Adipocyte (in vitro differentiated cells): ENCODE measurements around the gene SCART1.

Source experiments
- DNase-seq: peaks from one replicate; pipeline ENCODE4 v3.0.0-alpha.2; 2015; ENCODE audit warnings: low read depth
- H3K27me3 ChIP-seq: replicated peaks from 2 replicates; pipeline ENCODE4 v1.7.0; 2013; ENCODE audit warnings: mild to moderate bottlenecking, low read length, moderate library complexity; ENCODE audit not compliant: control insufficient read depth, insufficient read depth
- H3K36me3 ChIP-seq: 2 replicates; pipeline ENCODE4 v1.7.0; 2013; ENCODE audit warnings: low read length, mild to moderate bottlenecking, moderate library complexity; ENCODE audit not compliant: control insufficient read depth, insufficient read depth, severe bottlenecking
- H3K4me1 ChIP-seq: 2 replicates; pipeline ENCODE4 v1.7.0; 2013; ENCODE audit warnings: mild to moderate bottlenecking, low read length, moderate library complexity; ENCODE audit not compliant: control insufficient read depth, insufficient read depth
- H3K4me3 ChIP-seq: 2 replicates; pipeline ENCODE4 v1.7.0; 2013; ENCODE audit warnings: mild to moderate bottlenecking, low read length, moderate library complexity
- H3K9ac ChIP-seq: 2 replicates; pipeline ENCODE4 v1.7.0; 2013; ENCODE audit warnings: mild to moderate bottlenecking, low read length, moderate library complexity
- H3K9me3 ChIP-seq: 2 replicates; pipeline ENCODE4 v1.7.0; 2013; ENCODE audit warnings: mild to moderate bottlenecking, low read length, moderate library complexity; ENCODE audit not compliant: control insufficient read depth

SCART1 gene

DNA sequence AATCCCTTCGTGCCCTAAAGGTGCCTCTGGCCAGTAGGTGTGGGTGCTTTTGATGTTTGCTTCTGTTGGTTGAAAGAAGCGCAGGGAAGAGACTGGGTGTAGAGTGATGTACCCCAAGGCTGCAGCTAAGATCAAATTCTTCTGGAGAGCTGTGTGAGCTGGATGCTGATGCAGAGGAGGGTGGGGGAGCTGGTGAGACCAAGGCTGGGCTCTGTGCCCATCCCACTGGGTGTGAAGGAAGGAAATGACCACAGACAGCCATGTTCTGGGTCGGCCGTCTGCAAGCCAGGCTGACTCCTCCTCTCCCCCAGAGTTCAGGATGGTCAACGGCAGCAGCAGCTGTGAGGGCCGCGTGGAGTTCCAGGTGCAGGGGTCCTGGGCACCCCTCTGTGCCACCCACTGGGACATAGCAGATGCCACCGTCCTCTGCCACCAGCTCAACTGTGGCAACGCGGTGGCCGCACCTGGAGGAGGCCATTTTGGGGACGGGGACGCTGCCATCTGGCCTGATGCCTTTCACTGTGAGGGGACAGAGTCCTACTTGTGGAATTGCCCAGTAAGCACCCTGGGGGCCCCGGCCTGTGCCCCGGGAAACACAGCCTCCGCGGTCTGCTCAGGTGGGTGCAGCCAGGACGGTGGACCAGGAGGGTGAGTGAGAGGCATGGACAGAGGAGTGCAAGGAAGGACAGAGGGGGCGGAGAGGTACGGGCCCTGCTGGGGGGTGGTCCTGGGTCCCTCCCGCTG is 5.1 kb downstream of the SCART1 start:
- Histone ChIP-seq H3K4me1 (no peaks in the 10 kb centered on the region), H3K9me3 (no peaks in the 10 kb centered on the region), H3K4me3 (no peak overlapping the region), H3K9ac (no peak overlapping the region), H3K36me3 (no peaks in the 10 kb centered on the region), H3K27me3 (no peaks in the 10 kb centered on the region)
- DNase-seq = no peak

DNA sequence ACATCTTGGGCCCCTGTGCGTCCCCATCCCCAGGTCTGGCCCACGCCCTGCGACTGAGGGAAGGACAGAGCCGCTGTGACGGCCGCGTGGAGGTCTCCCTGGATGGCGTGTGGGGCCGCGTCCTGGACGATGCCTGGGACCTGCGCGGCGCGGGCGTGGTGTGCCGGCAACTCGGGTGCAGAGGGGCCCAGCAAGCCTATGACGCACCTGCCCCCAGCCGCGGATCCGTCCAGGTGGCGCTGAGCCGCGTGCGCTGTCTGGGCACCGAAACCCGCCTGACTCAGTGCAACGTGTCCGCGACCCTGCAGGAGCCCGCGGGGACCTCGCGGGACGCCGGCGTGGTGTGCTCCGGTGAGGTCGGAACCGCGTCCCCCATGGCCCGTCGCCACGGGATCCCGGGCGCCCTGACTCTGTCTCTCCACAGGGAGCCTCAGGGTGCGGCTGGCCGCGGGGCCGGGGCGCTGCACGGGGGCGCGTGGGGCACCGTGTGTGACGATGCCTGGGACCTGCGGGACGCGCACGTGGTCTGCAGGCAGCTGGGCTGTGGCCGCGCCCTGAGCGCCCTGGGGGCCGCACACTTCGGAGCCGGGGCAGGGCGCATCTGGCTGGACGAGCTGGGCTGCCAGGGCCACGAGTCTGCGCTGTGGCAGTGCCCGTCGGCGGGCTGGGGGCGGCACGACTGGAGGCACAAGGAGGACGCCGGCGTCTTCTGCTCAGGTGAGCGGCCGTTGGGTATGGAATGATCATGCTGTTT is 5.9 kb downstream of the SCART1 start:
- Histone ChIP-seq H3K4me3 (no peak overlapping the region), H3K36me3 (no peaks in the 10 kb centered on the region), H3K27me3 (no peaks in the 10 kb centered on the region), H3K9me3 (no peaks in the 10 kb centered on the region), H3K4me1 (no peaks in the 10 kb centered on the region), H3K9ac (no peak overlapping the region)
- DNase-seq = no peak

DNA sequence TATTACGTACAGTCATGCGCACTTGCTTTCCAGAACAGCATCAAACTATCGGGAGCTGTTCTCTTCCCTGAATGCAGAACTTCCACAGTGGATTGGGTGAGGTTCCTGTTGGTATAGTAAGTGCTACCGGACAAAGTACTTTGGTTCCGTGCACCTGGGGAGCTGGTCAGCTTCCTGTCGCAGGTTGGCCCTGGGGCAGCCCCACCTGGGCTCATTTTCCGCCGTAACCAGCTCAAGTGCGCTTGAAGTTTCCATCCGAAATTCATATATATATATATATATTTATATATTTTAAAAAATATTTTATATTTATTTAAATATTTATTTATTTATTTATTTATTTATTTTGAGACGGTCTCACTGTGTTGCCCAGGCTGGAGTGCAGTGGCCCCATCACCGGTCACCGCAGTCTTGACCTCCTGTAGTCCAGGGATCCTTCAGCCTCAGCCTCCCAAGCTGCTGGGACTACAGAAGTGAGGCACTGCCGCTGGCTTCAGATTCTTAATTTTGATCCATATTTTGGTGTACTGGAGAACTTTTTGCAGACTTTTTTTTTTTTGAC is 6.5 kb downstream of the SCART1 start:
- H3K27me3 ChIP-seq = no peaks in the 10 kb centered on the region

DNA sequence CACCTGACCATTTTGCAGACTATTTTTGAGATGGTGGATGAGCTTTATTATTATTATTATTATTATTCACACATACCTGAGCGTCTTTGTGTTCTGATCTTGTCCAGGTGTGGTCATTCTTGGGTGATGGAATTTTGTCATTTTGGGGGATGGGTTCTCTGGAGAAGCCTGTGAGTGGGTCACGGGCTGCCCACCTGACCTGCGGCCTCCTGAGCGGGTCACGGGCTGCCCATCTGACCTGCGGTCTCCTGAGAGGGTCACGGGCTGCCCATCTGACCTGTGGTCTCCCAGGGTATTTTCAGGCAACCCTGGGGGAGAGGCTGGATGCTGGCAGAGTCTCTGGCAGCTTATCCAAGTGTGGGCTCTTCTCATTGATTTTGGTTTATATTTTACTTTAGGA is 7.3 kb downstream of the SCART1 start:
- no peak overlapping the region for H3K9ac ChIP-seq
- H3K9me3 ChIP-seq = no peaks in the 10 kb centered on the region
- no peak overlapping the region for H3K4me3 ChIP-seq
- DNase-seq = no peak
- no peaks in the 10 kb centered on the region for H3K4me1 ChIP-seq
- no peaks in the 10 kb centered on the region for H3K27me3 ChIP-seq
- no peaks in the 10 kb centered on the region for H3K36me3 ChIP-seq

More for the DNA sequence above, 6.5 kb downstream of the SCART1 start:
- H3K4me1 ChIP-seq = no peaks in the 10 kb centered on the region
- no peak overlapping the region for H3K9ac ChIP-seq
- H3K36me3 ChIP-seq = no peaks in the 10 kb centered on the region
- DNase-seq = no peak
- no peak overlapping the region for H3K4me3 ChIP-seq
- no peaks in the 10 kb centered on the region for H3K9me3 ChIP-seq

DNA sequence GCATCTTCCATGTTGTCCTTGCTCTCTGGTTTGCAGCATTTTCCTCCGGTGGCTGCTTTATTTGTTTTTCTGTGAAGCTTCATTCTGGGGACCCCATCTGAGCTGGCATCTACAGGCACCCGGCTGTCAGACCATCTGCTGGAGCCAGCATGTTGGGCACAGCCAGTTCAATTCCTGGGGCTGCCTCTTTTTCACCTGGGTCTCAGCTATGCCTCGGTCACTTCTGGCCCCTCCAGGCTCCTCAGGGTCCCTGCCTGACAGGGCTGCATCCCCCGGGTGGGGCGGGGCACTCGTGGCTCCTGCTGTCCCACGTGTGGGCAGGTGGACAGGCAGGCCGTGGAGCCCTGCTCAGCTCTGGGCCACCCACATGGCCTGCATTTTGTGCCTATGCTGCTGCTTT is 8.1 kb downstream of the SCART1 start:
- H3K27me3 ChIP-seq = no peaks in the 10 kb centered on the region
- no peaks in the 10 kb centered on the region for H3K36me3 ChIP-seq
- H3K9me3 ChIP-seq = no peaks in the 10 kb centered on the region
- no peak for DNase-seq
- H3K4me3 ChIP-seq = no peak overlapping the region
- H3K4me1 ChIP-seq = no peaks in the 10 kb centered on the region
- H3K9ac ChIP-seq = no peak overlapping the region

DNA sequence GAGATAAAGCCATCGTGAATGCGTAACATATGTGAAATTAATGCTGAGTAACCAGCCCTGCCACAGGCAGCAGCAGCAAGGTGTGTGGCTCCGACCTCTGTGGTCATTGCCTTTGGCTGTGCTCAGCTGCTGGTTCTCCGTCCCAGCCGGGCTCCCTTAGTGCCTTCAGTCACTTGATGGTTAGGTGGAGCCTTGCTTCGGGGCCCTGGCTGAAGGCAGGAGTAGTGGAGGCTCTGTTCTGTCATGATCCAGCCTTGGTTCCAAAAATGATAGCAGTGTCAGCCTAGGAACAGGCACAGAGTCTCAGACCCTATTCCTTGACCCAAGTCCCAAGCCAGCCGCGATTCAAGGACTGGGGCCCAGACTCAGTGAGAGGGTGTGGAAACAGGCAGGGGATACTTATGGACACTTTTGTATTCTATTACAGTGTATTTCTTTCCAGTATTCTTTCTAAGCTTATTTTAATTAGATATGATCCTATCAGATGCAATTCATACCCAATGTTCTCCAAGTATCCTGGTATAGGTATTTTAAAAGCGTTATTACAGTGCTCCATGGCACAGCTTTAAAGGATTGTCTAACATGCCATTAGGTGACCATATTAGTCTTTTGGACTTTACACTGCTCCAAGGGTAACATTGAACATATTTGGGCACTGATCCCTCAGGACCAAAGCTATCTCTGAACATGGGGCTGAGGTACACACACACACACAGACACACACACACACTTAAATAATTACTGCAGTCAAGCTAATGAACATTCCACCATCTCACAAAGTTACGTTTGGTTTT is 9.0 kb downstream of the SCART1 start:
- H3K36me3 ChIP-seq = peaks cover under 1% of the 10 kb centered on the region
- no peaks in the 10 kb centered on the region for H3K27me3 ChIP-seq
- H3K9me3 ChIP-seq = no peaks in the 10 kb centered on the region
- H3K9ac ChIP-seq = no peak overlapping the region
- no peaks in the 10 kb centered on the region for H3K4me1 ChIP-seq
- H3K4me3 ChIP-seq = no peak overlapping the region
- DNase-seq = no peak

DNA sequence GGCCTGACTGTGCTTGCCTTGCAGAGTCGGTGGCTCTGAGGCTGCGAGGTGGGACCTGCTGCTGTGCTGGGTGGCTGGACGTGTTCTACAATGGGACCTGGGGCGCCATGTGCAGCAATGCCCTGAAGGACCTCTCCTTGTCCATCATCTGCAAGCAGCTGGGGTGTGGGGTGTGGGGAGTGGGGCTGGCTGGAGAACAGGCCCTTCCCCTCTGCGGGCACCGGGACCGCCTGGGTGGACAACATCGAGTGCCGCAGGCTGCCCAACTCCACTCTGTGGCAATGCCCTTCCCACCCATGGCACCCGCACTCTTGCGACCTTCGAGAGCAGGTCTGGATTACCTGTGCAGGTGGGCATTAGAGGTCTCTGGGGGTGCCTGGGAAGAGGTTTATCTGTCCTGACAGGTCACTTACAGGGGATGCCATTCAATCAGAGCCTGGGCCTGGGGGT is 10.9 kb downstream of the SCART1 start:
- H3K36me3 ChIP-seq = peaks cover 5% of the 10 kb centered on the region
- DNase-seq = no peak

DNA sequence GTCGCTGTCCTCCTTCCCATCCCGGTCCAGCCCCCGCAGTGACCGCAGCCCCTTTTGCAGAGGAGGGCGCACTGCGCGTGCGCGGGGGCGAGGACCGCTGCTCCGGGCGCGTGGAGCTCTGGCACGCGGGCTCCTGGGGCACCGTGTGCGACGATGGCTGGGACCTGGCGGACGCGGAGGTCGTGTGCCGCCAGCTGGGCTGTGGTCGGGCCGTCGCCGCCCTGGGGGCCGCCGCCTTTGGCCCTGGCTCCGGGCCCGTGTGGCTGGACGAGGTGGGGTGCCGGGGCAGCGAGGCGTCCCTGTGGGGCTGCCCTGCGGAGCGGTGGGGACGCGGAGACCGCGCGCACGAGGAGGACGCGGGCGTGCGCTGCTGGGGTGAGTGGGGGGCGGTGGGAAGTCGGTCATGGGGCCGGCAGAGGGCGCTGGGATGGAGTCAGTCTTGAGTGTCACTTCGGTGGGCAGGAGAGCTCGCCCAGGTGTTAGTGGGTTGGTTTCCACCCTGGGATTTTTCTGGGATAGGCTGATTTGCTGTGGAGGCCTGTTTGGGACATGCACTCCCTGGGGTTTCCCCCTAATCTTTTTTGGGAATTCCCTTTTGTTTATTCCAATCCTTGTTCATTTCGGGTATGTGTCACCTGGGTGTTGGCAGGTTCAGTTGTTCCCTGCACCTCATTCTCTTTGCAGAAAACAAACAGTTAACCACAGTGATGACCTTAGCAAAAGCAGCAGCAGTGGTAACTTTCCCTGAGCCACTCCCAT is 11.6 kb downstream of the SCART1 start:
- Histone ChIP-seq H3K27me3 (no peaks in the 10 kb centered on the region), H3K9me3 (no peaks in the 10 kb centered on the region), H3K4me1 (no peaks in the 10 kb centered on the region), H3K4me3 (no peak overlapping the region), H3K36me3 (peaks cover 5% of the 10 kb centered on the region), H3K9ac (no peak overlapping the region)
- no peak for DNase-seq

More for the DNA sequence above, 10.9 kb downstream of the SCART1 start:
- Histone ChIP-seq H3K27me3 (no peaks in the 10 kb centered on the region), H3K4me1 (no peaks in the 10 kb centered on the region), H3K9ac (no peak overlapping the region), H3K4me3 (no peak overlapping the region), H3K9me3 (no peaks in the 10 kb centered on the region)

DNA sequence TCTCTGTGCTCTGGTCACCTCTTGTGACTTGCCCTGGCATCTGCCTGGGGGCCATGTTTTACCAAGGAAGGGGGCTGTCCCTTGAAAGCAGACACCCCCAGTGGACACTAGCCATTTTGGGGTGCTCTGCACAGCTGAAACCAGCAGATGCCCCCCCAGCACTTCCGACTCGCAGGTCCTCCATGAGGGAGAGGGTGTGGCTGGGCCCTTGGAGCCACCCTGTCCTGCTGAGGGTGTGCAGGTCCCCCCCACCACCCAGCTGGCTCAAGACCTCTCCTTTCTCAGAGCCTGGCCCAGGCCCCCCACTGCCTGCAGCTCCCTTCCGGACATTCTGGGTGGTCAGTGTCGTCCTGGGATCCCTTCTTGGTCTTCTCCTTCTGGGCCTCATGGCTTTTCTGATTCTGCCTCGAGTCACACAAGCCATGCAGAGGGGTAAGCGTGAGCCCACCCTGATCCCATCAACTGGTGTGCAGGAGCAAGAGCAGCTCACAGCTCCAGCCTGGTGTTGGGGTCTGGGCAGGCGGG is 12.3 kb downstream of the SCART1 start:
- Histone ChIP-seq H3K4me3 (no peak overlapping the region), H3K9ac (no peak overlapping the region), H3K4me1 (no peaks in the 10 kb centered on the region), H3K36me3 (peaks cover 5% of the 10 kb centered on the region), H3K27me3 (no peaks in the 10 kb centered on the region), H3K9me3 (no peaks in the 10 kb centered on the region)
- no peak for DNase-seq

DNA sequence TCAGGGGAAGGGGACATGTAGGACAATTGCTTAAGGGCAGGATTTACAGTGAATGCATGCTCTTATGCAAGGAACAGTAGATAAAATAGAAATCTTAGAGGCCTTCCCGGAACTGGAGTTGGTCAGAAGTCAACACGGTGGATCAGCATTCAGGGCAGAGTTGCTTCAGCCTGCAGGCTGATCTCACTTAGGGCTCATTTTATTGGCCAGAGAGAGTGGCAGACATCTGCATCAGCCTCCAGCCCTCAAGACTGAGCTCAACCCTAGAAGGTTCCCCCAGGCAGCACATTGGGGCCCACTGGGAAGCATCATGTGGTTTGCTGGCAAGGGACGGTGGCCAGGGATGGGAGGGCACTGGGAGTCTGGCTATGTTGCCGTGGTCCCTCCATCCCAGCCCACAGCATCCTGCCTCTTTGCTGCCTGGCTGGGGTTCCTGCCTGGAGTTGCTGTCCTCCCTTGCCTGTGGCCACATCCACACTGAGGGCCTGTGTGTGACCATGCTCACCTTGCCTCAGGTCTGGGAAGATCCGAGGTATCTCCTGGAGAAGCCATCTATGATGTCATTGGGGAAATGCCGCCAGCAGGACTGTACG is 13.0 kb downstream of the SCART1 start:
- no peaks in the 10 kb centered on the region for H3K4me1 ChIP-seq
- H3K9ac ChIP-seq = no peak overlapping the region
- H3K4me3 ChIP-seq = no peak overlapping the region
- no peaks in the 10 kb centered on the region for H3K9me3 ChIP-seq
- no peaks in the 10 kb centered on the region for H3K27me3 ChIP-seq
- peaks cover 5% of the 10 kb centered on the region for H3K36me3 ChIP-seq
- DNase-seq = no peak
